OCI-LY1 (cell line): Measurements from ENCODE around the gene COL18A1.

Experiments used
- H2AFZ ChIP-seq: fragments of 200-600 bp; sonication (generic), shearing (Covaris generic); 2 replicates; pipeline ENCODE4 v1.6.0; 2014; ENCODE audit warnings: antibody characterized with exemption, mild to moderate bottlenecking, low read length
- H3F3A ChIP-seq: fragments of 200-600 bp; sonication (generic), shearing (Covaris generic); 2 replicates; pipeline ENCODE4 v1.6.0; 2014; ENCODE audit warnings: mild to moderate bottlenecking, antibody characterized with exemption, low read length, moderate library complexity; ENCODE audit not compliant: insufficient read depth
- H3K27ac ChIP-seq: fragments of 200-600 bp; sonication (generic); 2 replicates; pipeline ENCODE4 v1.5.1; 2014; ENCODE audit warnings: low read length, mixed run types, mild to moderate bottlenecking, low read depth; ENCODE audit not compliant: poor library complexity, severe bottlenecking
- H3K27me3 ChIP-seq: fragments of 200-600 bp; sonication (generic); 2 replicates; pipeline ENCODE4 v1.6.0; 2014; ENCODE audit warnings: antibody characterized with exemption, mild to moderate bottlenecking, low read length, moderate library complexity; ENCODE audit not compliant: insufficient read depth
- H3K36me3 ChIP-seq: fragments of 200-600 bp; sonication (generic); 2 replicates; pipeline ENCODE4 v1.6.1; 2014; ENCODE audit warnings: mild to moderate bottlenecking, antibody characterized with exemption, low read length, moderate library complexity, mixed read lengths; ENCODE audit not compliant: insufficient read depth
- H3K4me1 ChIP-seq: fragments of 200-600 bp; sonication (generic); 2 replicates; pipeline ENCODE4 v1.5.1; 2014; ENCODE audit warnings: mild to moderate bottlenecking, low read length, moderate library complexity; ENCODE audit not compliant: insufficient read depth, severe bottlenecking
- H3K4me2 ChIP-seq: fragments of 200-600 bp; sonication (generic), shearing (Covaris generic); 2 replicates; pipeline ENCODE4 v1.6.1; 2014; ENCODE audit warnings: low read length
- H3K4me3 ChIP-seq: fragments of 200-600 bp; sonication (generic); 2 replicates; pipeline ENCODE4 v1.5.1; 2014; ENCODE audit warnings: low read length, low read depth, mild to moderate bottlenecking, mixed read lengths; ENCODE audit not compliant: poor library complexity, severe bottlenecking
- H3K79me2 ChIP-seq: fragments of 200-600 bp; shearing (Covaris generic); 2 replicates; pipeline ENCODE4 v1.6.1; 2016; ENCODE audit warnings: mixed run types, low read length, mixed read lengths; ENCODE audit not compliant: insufficient read depth
- H3K9ac ChIP-seq: fragments of 200-600 bp; sonication (generic), shearing (Covaris generic); 2 replicates; pipeline ENCODE4 v1.6.1; 2014; ENCODE audit warnings: mild to moderate bottlenecking, low read length, mixed read lengths
- H3K9me2 ChIP-seq: fragments of 200-600 bp; sonication (generic), shearing (Covaris generic); 2 replicates; pipeline ENCODE4 v1.6.1; 2014; ENCODE audit warnings: low read depth, mild to moderate bottlenecking, low read length, mixed read lengths
- H3K9me3 ChIP-seq: fragments of 200-600 bp; shearing (Covaris generic); 2 replicates; pipeline ENCODE4 v1.6.1; 2014; ENCODE audit warnings: low read length, mixed read lengths
- H4K20me1 ChIP-seq: fragments of 200-600 bp; sonication (generic), shearing (Covaris generic); 2 replicates; pipeline ENCODE4 v1.6.0; 2016; ENCODE audit warnings: mild to moderate bottlenecking, low read length; ENCODE audit not compliant: insufficient read depth
- EZH2 ChIP-seq: fragments of 200-600 bp; sonication (generic), shearing (Covaris generic); IDR thresholded peaks from 2 replicates; pipeline ENCODE4 v1.8.0; 2017; ENCODE audit warnings: borderline replicate concordance, mixed run types, mild to moderate bottlenecking, antibody characterized with exemption, low read length, moderate library complexity, mixed read lengths
- TF ChIP-seq, protein P1 (sequence below): fragments of 200-600 bp; sonication (generic), shearing (Covaris generic); IDR thresholded peaks from 2 replicates; pipeline ENCODE4 v1.5.1; 2017; ENCODE audit warnings: mild to moderate bottlenecking, antibody characterized with exemption, low read length, moderate library complexity, mixed read lengths

COL18A1 gene

GRCh38 chr21:45390121-45390751, 14.7 kb upstream of the COL18A1 start:
- Histone ChIP-seq H3K36me3 (no peaks in the 10 kb centered on the region), H3K9ac (no peak overlapping the region), H4K20me1 (no peaks in the 10 kb centered on the region), H3K27me3 (no peaks in the 10 kb centered on the region), H3K4me3 (no peak overlapping the region), H3K4me1 (no peaks in the 10 kb centered on the region), H2AFZ (no peak overlapping the region), H3K9me2 (no peaks in the 10 kb centered on the region), H3K27ac (no peak overlapping the region), H3K4me2 (no peak overlapping the region), H3K9me3 (no peaks in the 10 kb centered on the region), H3K79me2 (no peaks in the 10 kb centered on the region), H3F3A (no peaks in the 10 kb centered on the region)
- TF ChIP-seq, protein P1, sequence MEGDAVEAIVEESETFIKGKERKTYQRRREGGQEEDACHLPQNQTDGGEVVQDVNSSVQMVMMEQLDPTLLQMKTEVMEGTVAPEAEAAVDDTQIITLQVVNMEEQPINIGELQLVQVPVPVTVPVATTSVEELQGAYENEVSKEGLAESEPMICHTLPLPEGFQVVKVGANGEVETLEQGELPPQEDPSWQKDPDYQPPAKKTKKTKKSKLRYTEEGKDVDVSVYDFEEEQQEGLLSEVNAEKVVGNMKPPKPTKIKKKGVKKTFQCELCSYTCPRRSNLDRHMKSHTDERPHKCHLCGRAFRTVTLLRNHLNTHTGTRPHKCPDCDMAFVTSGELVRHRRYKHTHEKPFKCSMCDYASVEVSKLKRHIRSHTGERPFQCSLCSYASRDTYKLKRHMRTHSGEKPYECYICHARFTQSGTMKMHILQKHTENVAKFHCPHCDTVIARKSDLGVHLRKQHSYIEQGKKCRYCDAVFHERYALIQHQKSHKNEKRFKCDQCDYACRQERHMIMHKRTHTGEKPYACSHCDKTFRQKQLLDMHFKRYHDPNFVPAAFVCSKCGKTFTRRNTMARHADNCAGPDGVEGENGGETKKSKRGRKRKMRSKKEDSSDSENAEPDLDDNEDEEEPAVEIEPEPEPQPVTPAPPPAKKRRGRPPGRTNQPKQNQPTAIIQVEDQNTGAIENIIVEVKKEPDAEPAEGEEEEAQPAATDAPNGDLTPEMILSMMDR, result no peak
- no peak for TF ChIP-seq EZH2

GRCh38 chr21:45390831-45391742, 13.9 kb upstream of the COL18A1 start:
- Histone ChIP-seq H3K9me3 (no peaks in the 10 kb centered on the region), H3K9me2 (no peaks in the 10 kb centered on the region), H3K79me2 (no peaks in the 10 kb centered on the region), H4K20me1 (no peaks in the 10 kb centered on the region), H3F3A (no peaks in the 10 kb centered on the region), H3K4me1 (no peaks in the 10 kb centered on the region), H3K9ac (no peak overlapping the region), H3K36me3 (no peaks in the 10 kb centered on the region), H3K27me3 (no peaks in the 10 kb centered on the region), H3K4me2 (no peak overlapping the region), H3K27ac (no peak overlapping the region), H2AFZ (no peak overlapping the region), H3K4me3 (no peak overlapping the region)
- TF ChIP-seq, protein P1, result no peak
- no peak for TF ChIP-seq EZH2

- no peak for TF ChIP-seq EZH2
- TF ChIP-seq, protein P1, result no peak
- no peaks in the 10 kb centered on the region for H3K27me3 ChIP-seq
Observed at GRCh38 chr21:45391743-45392572, 13.0 kb upstream of the COL18A1 start.

More at GRCh38 chr21:45391743-45392572, 13.0 kb upstream of the COL18A1 start:
- no peak overlapping the region for H2AFZ ChIP-seq
- H3K4me1 ChIP-seq, result no peaks in the 10 kb centered on the region
- H3K27ac ChIP-seq, result no peak overlapping the region
- H3K36me3 ChIP-seq, result no peaks in the 10 kb centered on the region
- H3K4me2 ChIP-seq, result no peak overlapping the region
- no peaks in the 10 kb centered on the region for H4K20me1 ChIP-seq
- H3F3A ChIP-seq, result no peaks in the 10 kb centered on the region
- no peaks in the 10 kb centered on the region for H3K9me2 ChIP-seq
- no peaks in the 10 kb centered on the region for H3K9me3 ChIP-seq
- H3K9ac ChIP-seq, result no peak overlapping the region
- H3K4me3 ChIP-seq, result no peak overlapping the region
- no peaks in the 10 kb centered on the region for H3K79me2 ChIP-seq
